ENCODE data around the gene SLC66A3.

The SLC66A3 gene

GRCh38 chr2:11155381-11156035, at the start of gene SLC66A3:
TSS of gene SLC66A3 (plus strand) at chr2:11155467. CDS start at chr2:11155547, 80 bp downstream.
- DNase-seq = peak in 1 of 2 experiments; percentile 65

GRCh38 chr2:11109002-11109401, 46.3 kb upstream of the SLC66A3 start:
- no peak for DNase-seq

GRCh38 chr2:11112870-11113428, 42.3 kb upstream of the SLC66A3 start:
- no peak for DNase-seq

- no peak for DNase-seq
Observed at GRCh38 chr2:11117776-11118175, 37.5 kb upstream of the SLC66A3 start.

GRCh38 chr2:11118761-11119160, 36.5 kb upstream of the SLC66A3 start:
- DNase-seq = no peak

GRCh38 chr2:11121099-11121822, 34.0 kb upstream of the SLC66A3 start:
- DNase-seq = no peak

GRCh38 chr2:11121823-11122155, 33.5 kb upstream of the SLC66A3 start:
- DNase-seq = no peak

- no peak for DNase-seq
Observed at GRCh38 chr2:11122380-11122779, 32.9 kb upstream of the SLC66A3 start.

GRCh38 chr2:11123001-11123809, 32.1 kb upstream of the SLC66A3 start:
- DNase-seq = no peak

- DNase-seq = no peak
Observed at GRCh38 chr2:11123856-11124759, 31.2 kb upstream of the SLC66A3 start.

GRCh38 chr2:11124760-11125068, 30.6 kb upstream of the SLC66A3 start:
- DNase-seq = no peak

- DNase-seq = no peak
Observed at GRCh38 chr2:11127761-11128160, 27.5 kb upstream of the SLC66A3 start.

- DNase-seq = no peak
Observed at GRCh38 chr2:11128243-11128951, 26.9 kb upstream of the SLC66A3 start.

GRCh38 chr2:11129598-11130449, 25.4 kb upstream of the SLC66A3 start:
- no peak for DNase-seq

GRCh38 chr2:11131166-11131920, 23.9 kb upstream of the SLC66A3 start:
- no peak for DNase-seq

GRCh38 chr2:11132036-11132671, 23.1 kb upstream of the SLC66A3 start:
- no peak for DNase-seq

GRCh38 chr2:11133238-11133935, 21.9 kb upstream of the SLC66A3 start:
- no peak for DNase-seq

- no peak for DNase-seq
Observed at GRCh38 chr2:11133936-11134320, 21.3 kb upstream of the SLC66A3 start.

GRCh38 chr2:11134349-11134748, 20.9 kb upstream of the SLC66A3 start:
- DNase-seq = no peak
